ENCODE measurements around the gene PGGHG. TPM values are rescaled to one million over a fixed set of nuclear protein-coding genes. Genes with fewer than 3 reads are reported as not detected.
"Not testable (repeated sequence)": the region's sequence is repeated elsewhere in the genome, so short reads cannot be mapped to it uniquely, and the experiment has no call there.

The PGGHG gene
- total RNA-seq, 1 donor from 2014 or later = 10.0 TPM

GRCh38 chr11:308740-309665 lies 20.1 kb downstream of the PGGHG start:
- peak; percentile 45 for DNase-seq (ENCODE audit: missing footprints)
- not testable (repeated sequence) for ATAC-seq
- intact Hi-C loops (cut with DNase I) = loop anchor here (5.0 kb wide), 1 partner anchor 138 kb away; no protein-coding TSS in a partner anchor

- DNase-seq (ENCODE audit: missing footprints) (peak; percentile 58), ATAC-seq (peak; percentile 14)
- intact Hi-C loops (cut with DNase I) = loop anchor here (5.0 kb wide), 1 partner anchor 137 kb away; no protein-coding TSS in a partner anchor
Measured at GRCh38 chr11:309979-310572, 21.1 kb downstream of the PGGHG start.

GRCh38 chr11:311013-311748 lies 22.3 kb downstream of the PGGHG start:
- intact Hi-C loops (cut with DNase I); DNase-seq (ENCODE audit: missing footprints): not testable (repeated sequence)
- peak; percentile 61 for ATAC-seq

GRCh38 chr11:312092-312816 lies 23.3 kb downstream of the PGGHG start:
- peak; percentile 60 for DNase-seq (ENCODE audit: missing footprints)
- no peak for ATAC-seq
- intact Hi-C loops (cut with DNase I) = loop anchor here (2.0 kb wide), 1 partner anchor 43 kb away; no protein-coding TSS in a partner anchor

- no peak for ATAC-seq
- intact Hi-C loops (cut with DNase I) = loop anchor here (2.0 kb wide), 1 partner anchor 41 kb away; no protein-coding TSS in a partner anchor
- peak; percentile 58 for DNase-seq (ENCODE audit: missing footprints)
Measured at GRCh38 chr11:313304-313786, 24.4 kb downstream of the PGGHG start.

GRCh38 chr11:313787-314553 lies 25.0 kb downstream of the PGGHG start, which contains the start of gene IFITM1:
Gene IFITM1, plus strand, starts transcription at chr11:314040. Its CDS starts 131 bp downstream, at chr11:314171.
- intact Hi-C loops (cut with DNase I) = loop anchor here (2.0 kb wide), 1 partner anchor 41 kb away; no protein-coding TSS in a partner anchor
- ATAC-seq (peak; percentile 18), DNase-seq (ENCODE audit: missing footprints) (peak; percentile 68)

- peak; percentile 8 for DNase-seq (ENCODE audit: missing footprints)
- intact Hi-C loops (cut with DNase I); ATAC-seq: not testable (repeated sequence)
Measured at GRCh38 chr11:314554-314875, 25.6 kb downstream of the PGGHG start.

GRCh38 chr11:315051-315481 lies 26.1 kb downstream of the PGGHG start:
- no peak for ATAC-seq
- no peak for DNase-seq (ENCODE audit: missing footprints)
- intact Hi-C loops (cut with DNase I) = no loop called here

GRCh38 chr11:315516-315994 lies 26.6 kb downstream of the PGGHG start:
- intact Hi-C loops (cut with DNase I) = no loop called here

GRCh38 chr11:316031-316701 lies 27.2 kb downstream of the PGGHG start:
- intact Hi-C loops (cut with DNase I) = no loop called here
- DNase-seq (ENCODE audit: missing footprints) (peak; percentile 71), ATAC-seq (no peak)

More at GRCh38 chr11:315516-315994, 26.6 kb downstream of the PGGHG start:
- DNase-seq (ENCODE audit: missing footprints) (no peak), ATAC-seq (no peak)

- no peak for DNase-seq (ENCODE audit: missing footprints)
- intact Hi-C loops (cut with DNase I) = no loop called here
Measured at GRCh38 chr11:316891-317301, 28.0 kb downstream of the PGGHG start.

GRCh38 chr11:317668-318404 lies 28.9 kb downstream of the PGGHG start:
- intact Hi-C loops (cut with DNase I); DNase-seq (ENCODE audit: missing footprints); ATAC-seq: not testable (repeated sequence)

More at GRCh38 chr11:316891-317301, 28.0 kb downstream of the PGGHG start:
- no peak for ATAC-seq

- intact Hi-C loops (cut with DNase I); DNase-seq (ENCODE audit: missing footprints): not testable (repeated sequence)
- peak; percentile 66 for ATAC-seq
Measured at GRCh38 chr11:318405-319120, 29.6 kb downstream of the PGGHG start.

- DNase-seq (ENCODE audit: missing footprints) (peak; percentile 73), ATAC-seq (peak; percentile 38)
- intact Hi-C loops (cut with DNase I) = not testable (repeated sequence)
Measured at GRCh38 chr11:319121-319887, 30.4 kb downstream of the PGGHG start.

GRCh38 chr11:319888-320273 lies 31.0 kb downstream of the PGGHG start:
- DNase-seq (ENCODE audit: missing footprints) = not testable (repeated sequence)

More at GRCh38 chr11:319888-320273, 31.0 kb downstream of the PGGHG start:
- intact Hi-C loops (cut with DNase I) = not testable (repeated sequence)
- ATAC-seq = peak; percentile 10

Measured in Right ventricle myocardium inferior (tissue), 1 donor.